ENCODE results near the gene FMO3.

FMO3 gene

GRCh38 chr1:171087896-171088295, 2.8 kb upstream of the FMO3 start:
- no peak overlapping the region for H3K4me3 ChIP-seq (ENCODE audit: low read length)
- no peak for TF ChIP-seq CTCF (IDR thresholded peaks at IDR 0.05; ENCODE audit: insufficient read depth, low read depth, low read length, missing control alignments)
- DNase-seq (ENCODE audit: low read depth), result no peak

- H3K4me3 ChIP-seq (ENCODE audit: low read length), result no peak overlapping the region
- DNase-seq (ENCODE audit: low read depth), result no peak
- TF ChIP-seq CTCF (IDR thresholded peaks at IDR 0.05; ENCODE audit: insufficient read depth, low read depth, low read length, missing control alignments), result no peak
These were observed 13.2 kb downstream of the FMO3 start for GRCh38 chr1:171103862-171104261.

DNA sequence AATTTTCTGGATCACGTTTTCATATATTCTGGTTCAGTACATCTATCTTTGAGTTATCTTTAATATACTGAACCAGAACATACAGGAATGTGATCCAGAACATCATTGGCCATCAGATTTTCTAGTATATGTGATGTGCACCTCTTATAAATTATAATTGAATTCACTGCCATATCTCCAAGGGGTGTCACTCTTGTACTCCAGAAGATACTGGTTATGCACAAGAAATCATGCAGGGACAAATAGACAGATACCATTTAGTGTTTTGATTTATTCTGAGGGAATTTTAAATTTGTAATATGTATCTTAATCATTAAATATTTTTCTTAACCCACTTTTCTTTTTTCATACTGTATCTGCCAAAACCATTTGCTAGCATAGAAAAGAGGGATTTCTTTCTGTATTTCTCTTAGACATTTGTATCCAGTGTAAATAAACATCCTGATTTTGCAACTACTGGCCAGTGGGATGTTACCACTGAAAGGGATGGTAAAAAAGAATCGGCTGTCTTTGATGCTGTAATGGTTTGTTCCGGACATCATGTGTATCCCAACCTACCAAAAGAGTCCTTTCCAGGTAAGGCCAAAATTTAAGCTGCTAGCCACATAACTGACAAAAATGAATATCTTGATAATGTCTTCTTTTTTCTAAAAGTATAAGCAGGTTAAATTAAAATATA, 16.7 kb downstream of the FMO3 start:
- no peak overlapping the region for H3K4me3 ChIP-seq (ENCODE audit: low read length)
- TF ChIP-seq CTCF (IDR thresholded peaks at IDR 0.05; ENCODE audit: insufficient read depth, low read depth, low read length, missing control alignments), result no peak
- peak; percentile 13 for DNase-seq (ENCODE audit: low read depth)

DNA sequence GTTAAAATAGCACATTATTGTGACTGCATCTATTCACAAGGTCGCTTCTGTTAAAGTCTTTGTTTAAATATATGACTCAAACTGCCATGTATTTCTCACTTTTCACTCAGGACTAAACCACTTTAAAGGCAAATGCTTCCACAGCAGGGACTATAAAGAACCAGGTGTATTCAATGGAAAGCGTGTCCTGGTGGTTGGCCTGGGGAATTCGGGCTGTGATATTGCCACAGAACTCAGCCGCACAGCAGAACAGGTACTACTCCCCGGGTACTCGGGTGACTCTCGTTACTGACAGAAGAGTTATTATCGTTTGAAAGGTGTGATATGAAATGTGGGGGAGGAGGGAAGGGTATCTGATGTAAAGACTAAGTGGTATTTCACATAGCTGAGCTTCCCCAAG, 17.3 kb downstream of the FMO3 start:
- H3K4me3 ChIP-seq (ENCODE audit: low read length), result no peak overlapping the region
- no peak for DNase-seq (ENCODE audit: low read depth)
- TF ChIP-seq CTCF (IDR thresholded peaks at IDR 0.05; ENCODE audit: insufficient read depth, low read depth, low read length, missing control alignments), result no peak

- no peak for DNase-seq (ENCODE audit: low read depth)
- no peak overlapping the region for H3K4me3 ChIP-seq (ENCODE audit: low read length)
- no peak for TF ChIP-seq CTCF (IDR thresholded peaks at IDR 0.05; ENCODE audit: insufficient read depth, low read depth, low read length, missing control alignments)
These were observed 19.3 kb downstream of the FMO3 start for GRCh38 chr1:171109966-171110365.

GRCh38 chr1:171110621-171111326, 20.1 kb downstream of the FMO3 start:
- H3K4me3 ChIP-seq (ENCODE audit: low read length), result no peak overlapping the region
- TF ChIP-seq CTCF (IDR thresholded peaks at IDR 0.05; ENCODE audit: insufficient read depth, low read depth, low read length, missing control alignments), result no peak
- no peak for DNase-seq (ENCODE audit: low read depth)

- DNase-seq (ENCODE audit: low read depth), result no peak
- no peak overlapping the region for H3K4me3 ChIP-seq (ENCODE audit: low read length)
- no peak for TF ChIP-seq CTCF (IDR thresholded peaks at IDR 0.05; ENCODE audit: insufficient read depth, low read depth, low read length, missing control alignments)
These were observed 21.4 kb downstream of the FMO3 start for GRCh38 chr1:171112119-171112518.
